Heart right ventricle (tissue), 16 donors: ENCODE data around the gene KLK13. TPM values are rescaled to one million over a fixed set of nuclear protein-coding genes. Genes with fewer than 3 reads are reported as not detected.

Experiments
- ATAC-seq, 8 donors: fragments of 200-7000 bp; cut with Tn5 transposase; one replicate each; pipeline ENCODE4 v1.9.1; 2020; ENCODE audit warnings: mild to moderate bottlenecking in 8 of 8, moderate library complexity in 8 of 8, moderate number of reproducible peaks in 1 of 8
- DNase-seq, 2 donors: peaks; one replicate each; pipeline ENCODE4 v3.0.0-alpha.2; 2020
- H3K27ac ChIP-seq, 10 donors: fragments of 200-600 bp; sonication (generic) in 2 of 10; one replicate each; pipeline versions ENCODE4 v1.5.0 to v1.8.0; 2020 to 2022; ENCODE audit warnings: mild to moderate bottlenecking in 3 of 10
- H3K27me3 ChIP-seq, 7 donors: fragments of 200-600 bp; one replicate each; pipeline ENCODE4 v1.8.0; 2021 to 2022; ENCODE audit warnings: mild to moderate bottlenecking in 2 of 7
- H3K36me3 ChIP-seq, 9 donors: fragments of 200-600 bp; sonication (generic) in 1 of 9; one replicate each; pipeline versions ENCODE4 v1.5.0 to v1.8.0; 2020 to 2022; ENCODE audit warnings: mild to moderate bottlenecking in 2 of 9
- H3K4me1 ChIP-seq, 9 donors: fragments of 200-600 bp; sonication (generic) in 1 of 9; one replicate each; pipeline versions ENCODE4 v1.5.0 to v1.8.0; 2020 to 2022; ENCODE audit warnings: mild to moderate bottlenecking in 4 of 9
- H3K4me3 ChIP-seq, 10 donors: fragments of 200-600 bp; sonication (generic) in 2 of 10; one replicate each; pipeline versions ENCODE4 v1.5.0 to v1.8.0; 2020 to 2022; ENCODE audit warnings: mild to moderate bottlenecking in 7 of 10, moderate library complexity in 2 of 10
- H3K9me3 ChIP-seq, 11 donors: fragments of 200-600 bp in 10 of 11; sonication (generic) in 2 of 11; one replicate each; pipeline versions ENCODE4 v1.5.0 to v1.8.0; 2013 to 2022; ENCODE audit warnings: mild to moderate bottlenecking in 2 of 11, control low read depth in 1 of 11, moderate library complexity in 1 of 11
- CTCF ChIP-seq, 9 donors: fragments of 200-600 bp; sonication (generic) in 2 of 9; IDR thresholded peaks; one replicate each; pipeline versions ENCODE4 v1.5.0 to v1.8.0; 2021 to 2022; ENCODE audit warnings: antibody characterized with exemption in 9 of 9, mild to moderate bottlenecking in 5 of 9, moderate library complexity in 1 of 9
- WGBS, 2 donors: extraction: QIAGEN DNeasy Blood & Tissue Kit; methylation state at CpG; one replicate each; pipeline ENCODE4 v1.1.7; 2013; ENCODE audit warnings: inconsistent platforms in 1 of 2; 5-methylcytosine and 5-hydroxymethylcytosine counted together
- intact Hi-C, 10 donors: fragments of 100-400 bp; cut with DNase I; formaldehyde crosslinking; loops; one replicate each; pipeline versions ENCODE4 v1.11.1 to v1.14.2; 2022
- polyA plus RNA-seq, 2 donors: library from polyadenylated mRNA; stranded (reverse); fragments of 200-250 nt; gene quantifications; one replicate each; pipeline ENCODE4 v1.2.3, GENCODE V29; 2013
- total RNA-seq, 10 donors: library from RNA; stranded (reverse); fragmentation: NEBNext Ultra II Directional in 3 of 10; extraction: Animal tissue kit (Norgen Biotek cat#: 25700) in 3 of 10; gene quantifications; one replicate each; pipeline versions ENCODE4 v1.2.1 to v1.2.4, GENCODE V29; 2021 to 2023
- donor health status: Arrhythmogenic right ventricular cardiomyopathy.
- donor health status: ischemic (EF 13 %, LVEDD 7.1; RV severe dilation, severe dysfunction).
- donor health status: healthy with polysubstance abuse.
- donor health status: DM: no; HTN: yes; CAD: no.
- donor health status: DM: no; HTN: no; CAD: no.
- donor health status: ischemic (EF 25% LVEDD 6.9; RV normal size, moderate dysfunction).
- donor health status: ischemic (EF 25% LVEDD 5.7; RV mildly dilated, moderate dysfunction).
- donor health status: healthy.
- donor health status: DM: yes; HTN: yes; CAD: no.
- donor health status: Ischemic cardiomyopathy.
- donor health status: ischemic (EF 35%, LVEDD 5.7; RV mildly dilated, moderate dysfunction).
- donor health status: nonischemic (EF 11% LVEDD 7.7; RV severe dilation, severe dysfunction).
- donor health status: DM: yes; HTN: yes; CAD: no.
- donor health status: PGD.
- donor health status: ischemic (EF 29% LVEDD 5.4; RV normal size, mild dysfunction).
- donor health status: nonischemic (EF 23%, LVEDD 6.1; RV moderate dilation, normal function).

Gene KLK13
- total and polyA plus RNA-seq, 12 donors = 0.32 to 1.3 TPM; not detected in 10

- intact Hi-C loops = loop anchor here in 1 of 10 donors (10.0 kb wide), 1 partner anchor 1236 kb away; no protein-coding TSS in a partner anchor
- DNase-seq (no peak), ATAC-seq (no peak)
- whole genome bisulfite sequencing, 2 donors = 83 to 85% methylated on average over 5 of the region's 5 CpGs
- Histone ChIP-seq H3K4me3 (no peak overlapping the region), H3K27me3 (peaks cover 0 to 12% (median 2%) of the 10 kb centered on the region in 7 donors), H3K9me3 (peaks cover 0 to 19% (median 6%) of the 10 kb centered on the region in 11 donors), H3K27ac (no peak overlapping the region), H3K4me1 (peaks cover 0 to 4% (median 0%) of the 10 kb centered on the region in 9 donors), H3K36me3 (no peaks in the 10 kb centered on the region)
- no peak for TF ChIP-seq CTCF (IDR thresholded peaks at IDR 0.05)
Measured at GRCh38 chr19:51070334-51071094, 5.6 kb upstream of the KLK13 start.

- DNase-seq (no peak), ATAC-seq (peak in 1 of 8 donors; percentile 29)
- H3K4me1 ChIP-seq = peaks cover 0 to 16% (median 9%) of the 10 kb centered on the region in 9 donors
- intact Hi-C loops = no loop called here
- no peak overlapping the region for H3K4me3 ChIP-seq
- H3K27me3 ChIP-seq = peaks cover 0 to 37% (median 18%) of the 10 kb centered on the region in 7 donors
- H3K9me3 ChIP-seq = no peaks in the 10 kb centered on the region
- H3K36me3 ChIP-seq = no peaks in the 10 kb centered on the region
- 62 to 64% methylated on average over 7 of the region's 7 CpGs for WGBS, 2 donors
- no peak overlapping the region for H3K27ac ChIP-seq
- no peak for TF ChIP-seq CTCF (IDR thresholded peaks at IDR 0.05)
Measured at GRCh38 chr19:51066393-51067186, 1.7 kb upstream of the KLK13 start.

- ATAC-seq = peak in 4 of 8 donors; percentile 8 to 52 (median 14)
- intact Hi-C loops = no loop called here
- no peak for DNase-seq
- Histone ChIP-seq H3K4me3 (peak overlapping the region in 9 of 10 donors; percentile 17 to 46 (median 29)), H3K36me3 (no peaks in the 10 kb centered on the region), H3K27ac (peak overlapping the region in 3 of 10 donors; percentile 28 to 36 (median 31)), H3K4me1 (peaks cover 0 to 16% (median 9%) of the 10 kb centered on the region in 9 donors), H3K9me3 (no peaks in the 10 kb centered on the region), H3K27me3 (peaks cover 0 to 37% (median 19%) of the 10 kb centered on the region in 7 donors)
- WGBS, 2 donors = 12 to 20% methylated on average over 25 of the region's 25 CpGs
- TF ChIP-seq CTCF (IDR thresholded peaks at IDR 0.05) = no peak
Measured at GRCh38 chr19:51065221-51065960, 499 bp upstream of the KLK13 start.

GRCh38 chr19:51063664-51064063, 1.2 kb downstream of the KLK13 start:
- 90 to 91% methylated on average over 7 of the region's 7 CpGs for WGBS, 2 donors
- H3K27ac ChIP-seq = no peak overlapping the region

More at GRCh38 chr19:51063664-51064063, 1.2 kb downstream of the KLK13 start:
- no peak overlapping the region for H3K4me3 ChIP-seq
- no peak for ATAC-seq
- H3K9me3 ChIP-seq = no peaks in the 10 kb centered on the region
- intact Hi-C loops = no loop called here
- H3K27me3 ChIP-seq = peaks cover 0 to 42% (median 22%) of the 10 kb centered on the region in 7 donors
- DNase-seq = no peak
- H3K36me3 ChIP-seq = no peaks in the 10 kb centered on the region
- TF ChIP-seq CTCF (IDR thresholded peaks at IDR 0.05) = no peak
- peaks cover 0 to 16% (median 9%) of the 10 kb centered on the region in 9 donors for H3K4me1 ChIP-seq
